ENCODE data around the gene SERPINB6.

SERPINB6 gene

DNA sequence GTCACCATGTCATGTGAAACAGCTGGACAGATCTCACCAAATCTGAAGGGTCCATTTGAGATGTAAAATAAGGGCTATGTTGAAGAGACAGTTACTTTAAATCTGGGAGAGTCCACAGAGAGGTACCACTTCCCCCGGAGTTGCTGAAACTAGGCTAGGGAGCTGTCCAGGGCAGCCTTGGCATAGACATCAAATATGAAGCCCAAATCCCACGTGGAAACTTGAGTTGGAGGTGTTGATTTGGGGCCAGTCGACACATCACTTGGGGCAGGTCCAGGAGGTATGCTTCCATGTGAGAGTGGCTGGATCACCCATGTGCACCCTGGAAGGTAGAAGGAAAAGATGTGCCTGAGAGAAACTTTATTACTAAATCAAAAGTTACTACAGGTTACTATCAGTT lies 56.2 kb downstream of the SERPINB6 start:
- TF ChIP-seq, protein P1, sequence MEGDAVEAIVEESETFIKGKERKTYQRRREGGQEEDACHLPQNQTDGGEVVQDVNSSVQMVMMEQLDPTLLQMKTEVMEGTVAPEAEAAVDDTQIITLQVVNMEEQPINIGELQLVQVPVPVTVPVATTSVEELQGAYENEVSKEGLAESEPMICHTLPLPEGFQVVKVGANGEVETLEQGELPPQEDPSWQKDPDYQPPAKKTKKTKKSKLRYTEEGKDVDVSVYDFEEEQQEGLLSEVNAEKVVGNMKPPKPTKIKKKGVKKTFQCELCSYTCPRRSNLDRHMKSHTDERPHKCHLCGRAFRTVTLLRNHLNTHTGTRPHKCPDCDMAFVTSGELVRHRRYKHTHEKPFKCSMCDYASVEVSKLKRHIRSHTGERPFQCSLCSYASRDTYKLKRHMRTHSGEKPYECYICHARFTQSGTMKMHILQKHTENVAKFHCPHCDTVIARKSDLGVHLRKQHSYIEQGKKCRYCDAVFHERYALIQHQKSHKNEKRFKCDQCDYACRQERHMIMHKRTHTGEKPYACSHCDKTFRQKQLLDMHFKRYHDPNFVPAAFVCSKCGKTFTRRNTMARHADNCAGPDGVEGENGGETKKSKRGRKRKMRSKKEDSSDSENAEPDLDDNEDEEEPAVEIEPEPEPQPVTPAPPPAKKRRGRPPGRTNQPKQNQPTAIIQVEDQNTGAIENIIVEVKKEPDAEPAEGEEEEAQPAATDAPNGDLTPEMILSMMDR (IDR thresholded peaks at IDR 0.05; ENCODE audit: low read depth, low read length) = no peak
- TF ChIP-seq EZH2phosphoT487 (IDR thresholded peaks at IDR 0.05; ENCODE audit: low read depth) = no peak
- no peaks in the 10 kb centered on the region for H3K79me2 ChIP-seq (ENCODE audit: low read length)

DNA sequence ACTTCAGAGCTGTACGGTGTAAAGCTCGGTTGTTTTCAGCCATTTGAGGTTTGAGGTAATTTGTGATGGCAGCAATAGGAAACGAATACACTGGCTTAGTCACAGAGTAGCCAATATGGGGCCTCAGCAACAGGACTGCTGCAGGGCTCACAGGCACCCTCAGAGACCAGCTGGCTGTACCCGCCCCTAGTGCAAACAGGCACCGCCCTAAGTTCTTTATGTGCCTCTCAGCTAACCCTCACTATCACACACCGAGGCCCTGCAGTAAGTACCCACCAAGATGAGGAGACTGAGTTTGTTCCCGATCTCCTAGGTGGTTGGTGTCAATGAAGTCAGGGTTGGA lies 57.1 kb downstream of the SERPINB6 start:
- Histone ChIP-seq H3K4me2 (ENCODE audit: low read length) (no peak overlapping the region), H3K9me3 (ENCODE audit: insufficient read depth, low read length) (no peaks in the 10 kb centered on the region), H3K79me2 (ENCODE audit: low read length) (no peaks in the 10 kb centered on the region), H3K4me3 (ENCODE audit: low read length) (no peak overlapping the region), H3K36me3 (replicated peaks; ENCODE audit: low read depth, low read length) (no peaks in the 10 kb centered on the region), H4K20me1 (ENCODE audit: insufficient read depth, low read length) (no peaks in the 10 kb centered on the region), H3K27me3 (ENCODE audit: low read depth, low read length) (no peaks in the 10 kb centered on the region), H3K4me1 (ENCODE audit: low read length) (peaks cover 25% of the 10 kb centered on the region), H3K9ac (ENCODE audit: low read length) (no peak overlapping the region), H3K27ac (ENCODE audit: low read length) (no peak overlapping the region), H2AFZ (ENCODE audit: low read depth, low read length) (no peak overlapping the region)
- TF ChIP-seq, protein P1 (IDR thresholded peaks at IDR 0.05; ENCODE audit: low read depth, low read length) = no peak
- no peak for TF ChIP-seq EZH2phosphoT487 (IDR thresholded peaks at IDR 0.05; ENCODE audit: low read depth)

More for the DNA sequence above, 56.2 kb downstream of the SERPINB6 start:
- no peaks in the 10 kb centered on the region for H4K20me1 ChIP-seq (ENCODE audit: insufficient read depth, low read length)
- H3K9ac ChIP-seq (ENCODE audit: low read length) = no peak overlapping the region
- H3K9me3 ChIP-seq (ENCODE audit: insufficient read depth, low read length) = no peaks in the 10 kb centered on the region
- H3K4me1 ChIP-seq (ENCODE audit: low read length) = peaks cover 17% of the 10 kb centered on the region
- no peak overlapping the region for H3K4me3 ChIP-seq (ENCODE audit: low read length)
- H3K27me3 ChIP-seq (ENCODE audit: low read depth, low read length) = no peaks in the 10 kb centered on the region
- H2AFZ ChIP-seq (ENCODE audit: low read depth, low read length) = no peak overlapping the region
- H3K4me2 ChIP-seq (ENCODE audit: low read length) = no peak overlapping the region
- no peak overlapping the region for H3K27ac ChIP-seq (ENCODE audit: low read length)
- no peaks in the 10 kb centered on the region for H3K36me3 ChIP-seq (replicated peaks; ENCODE audit: low read depth, low read length)

DNA sequence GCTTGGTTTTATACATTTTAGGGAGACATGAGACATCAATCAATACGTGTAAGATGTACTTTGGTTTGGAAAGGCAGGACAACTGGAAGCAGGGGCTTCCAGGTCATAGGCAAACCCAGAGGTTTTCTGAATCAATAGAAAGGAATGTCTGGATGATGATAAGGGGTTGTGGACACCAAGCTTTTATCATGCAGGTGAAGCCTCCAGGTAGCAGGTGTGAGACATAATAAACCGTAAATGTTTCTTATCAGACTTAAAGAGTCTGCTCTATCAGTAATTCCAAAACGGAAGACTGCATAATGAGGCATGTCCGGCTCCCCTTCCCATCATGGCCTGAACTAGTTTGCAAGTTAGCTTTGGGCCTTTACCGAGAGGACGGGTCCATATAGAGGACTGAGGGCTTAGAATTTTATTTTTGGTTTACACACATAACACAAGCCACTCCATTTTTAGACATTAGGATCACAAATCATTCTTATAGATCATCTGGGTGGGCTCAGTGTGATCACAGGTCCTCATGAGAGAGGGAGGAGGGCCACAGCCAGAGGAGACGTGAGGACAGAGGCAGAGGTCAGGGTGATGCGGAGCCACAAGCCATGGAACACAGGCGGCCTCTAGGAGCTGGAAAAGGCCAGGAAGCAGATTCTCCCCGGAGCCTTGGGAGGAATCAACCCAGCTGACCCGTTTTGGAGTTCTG lies 57.6 kb downstream of the SERPINB6 start:
- Histone ChIP-seq H3K4me2 (ENCODE audit: low read length) (no peak overlapping the region), H3K36me3 (replicated peaks; ENCODE audit: low read depth, low read length) (no peaks in the 10 kb centered on the region), H3K79me2 (ENCODE audit: low read length) (no peaks in the 10 kb centered on the region), H4K20me1 (ENCODE audit: insufficient read depth, low read length) (no peaks in the 10 kb centered on the region), H3K4me3 (ENCODE audit: low read length) (no peak overlapping the region), H3K9ac (ENCODE audit: low read length) (no peak overlapping the region), H3K27ac (ENCODE audit: low read length) (no peak overlapping the region), H3K9me3 (ENCODE audit: insufficient read depth, low read length) (no peaks in the 10 kb centered on the region), H2AFZ (ENCODE audit: low read depth, low read length) (no peak overlapping the region), H3K27me3 (ENCODE audit: low read depth, low read length) (no peaks in the 10 kb centered on the region), H3K4me1 (ENCODE audit: low read length) (peaks cover 25% of the 10 kb centered on the region)
- TF ChIP-seq, protein P1 (IDR thresholded peaks at IDR 0.05; ENCODE audit: low read depth, low read length) = no peak
- TF ChIP-seq EZH2phosphoT487 (IDR thresholded peaks at IDR 0.05; ENCODE audit: low read depth) = no peak

DNA sequence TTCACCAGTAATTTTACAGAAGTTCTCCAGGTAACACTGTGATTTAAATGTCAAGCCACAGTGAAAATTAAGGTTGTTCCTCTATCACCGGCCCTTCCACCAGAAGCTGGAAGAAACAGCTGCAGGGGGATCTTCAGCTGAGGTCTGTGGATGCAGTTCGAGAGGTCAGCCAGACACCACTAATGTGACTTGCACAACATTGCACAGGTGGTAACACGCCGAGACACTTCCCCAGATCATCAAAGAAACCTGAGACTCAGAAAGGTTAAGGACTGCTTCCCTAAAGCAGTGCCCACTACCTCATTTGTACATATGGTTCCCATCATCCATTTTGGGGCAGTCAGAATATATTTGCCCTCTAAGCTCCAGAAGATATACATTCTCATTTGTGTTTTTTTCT lies 60.2 kb downstream of the SERPINB6 start:
- peak overlapping the region; percentile 56 for H3K4me2 ChIP-seq (ENCODE audit: low read length)
- H3K9ac ChIP-seq (ENCODE audit: low read length) = peak overlapping the region; percentile 19; the same call in 1 of the 2 replicates

More for the DNA sequence above, 60.2 kb downstream of the SERPINB6 start:
- Histone ChIP-seq H3K27ac (ENCODE audit: low read length) (peak overlapping the region; percentile 55), H3K9me3 (ENCODE audit: insufficient read depth, low read length) (no peaks in the 10 kb centered on the region), H4K20me1 (ENCODE audit: insufficient read depth, low read length) (no peaks in the 10 kb centered on the region), H3K79me2 (ENCODE audit: low read length) (no peaks in the 10 kb centered on the region), H3K27me3 (ENCODE audit: low read depth, low read length) (no peaks in the 10 kb centered on the region), H3K4me1 (ENCODE audit: low read length) (peaks cover 25% of the 10 kb centered on the region), H2AFZ (ENCODE audit: low read depth, low read length) (no peak overlapping the region), H3K4me3 (ENCODE audit: low read length) (peak overlapping the region; percentile 16), H3K36me3 (replicated peaks; ENCODE audit: low read depth, low read length) (no peaks in the 10 kb centered on the region)
- TF ChIP-seq, protein P1 (IDR thresholded peaks at IDR 0.05; ENCODE audit: low read depth, low read length) = no peak
- no peak for TF ChIP-seq EZH2phosphoT487 (IDR thresholded peaks at IDR 0.05; ENCODE audit: low read depth)

Data from OCI-LY3 (cell line).